GM12878 (cell line): Measurements from ENCODE around the gene NPBWR2. TPM values are rescaled to one million over a fixed set of nuclear protein-coding genes. Genes with fewer than 3 reads are reported as not detected.

Experiments used
- ATAC-seq: fragments of 200-7000 bp; cut with Tn5 transposase; 3 replicates; pipeline ENCODE4 v1.9.1; 2020; ENCODE audit warnings: mild to moderate bottlenecking, moderate library complexity
- BruUV-seq: library from RNA; stranded (reverse); fragments of 400-500 nt; replicated peaks from 2 replicates; lab custom pipeline; 2021; lab: Mats Ljungman, UMichigan
- CTCF ChIA-PET: fragments of 300-600 bp; sonication (Branson Sonifier 250); formaldehyde crosslinking; extraction: SDS; loops from one replicate; lab custom pipeline; 2021; ENCODE audit warnings: inconsistent platforms; lab: Yijun Ruan, JAX
- POLR2A ChIA-PET: fragments of 350-600 bp; formaldehyde crosslinking; extraction: SDS; loops from one replicate; lab custom pipeline; 2021; ENCODE audit warnings: inconsistent platforms; lab: Charles Lee
- RAD21 ChIA-PET: fragments of 300-600 bp; sonication (Branson Sonifier 250); formaldehyde crosslinking; loops from one replicate; lab custom pipeline; 2023; ENCODE audit warnings: antibody characterized with exemption; ENCODE audit not compliant: unreplicated experiment; lab: Charles Lee
- SMC1A ChIA-PET: fragments of 300-600 bp; sonication (Branson Sonifier 250); formaldehyde crosslinking; loops from one replicate; lab custom pipeline; 2023; ENCODE audit not compliant: unreplicated experiment, uncharacterized antibody; lab: Charles Lee
- DNase-seq: peaks from one replicate; pipeline ENCODE4 v3.0.0-alpha.2; 2011; ENCODE audit warnings: low read depth, low spot score
- FAIRE-seq: peaks from 3 replicates; lab custom pipeline; 2011; peaks lifted over from hg19 to GRCh38; lab: Jason Lieb, UNC
- H2AFZ ChIP-seq: 2 replicates; pipeline ENCODE4 v1.6.0; 2011; ENCODE audit warnings: low read depth, low read length, control low read depth; ENCODE audit not compliant: control insufficient read depth
- H3K27ac ChIP-seq: 2 replicates; pipeline ENCODE4 v1.5.1; 2011; ENCODE audit warnings: control low read depth; ENCODE audit not compliant: control insufficient read depth, insufficient read depth
- H3K27me3 ChIP-seq, 2 experiments: replicated peaks in 1 of 2; 2 replicates each; pipeline versions ENCODE4 v1.6.0 to v1.6.1; 2011; ENCODE audit warnings: low read length in 1 of 2; ENCODE audit not compliant: control insufficient read depth in 2 of 2, insufficient read depth in 2 of 2
- H3K36me3 ChIP-seq, 2 experiments: 2 replicates each; pipeline ENCODE4 v1.5.1; 2011; ENCODE audit warnings: low read length in 1 of 2; ENCODE audit not compliant: control insufficient read depth in 2 of 2, insufficient read depth in 2 of 2
- H3K4me1 ChIP-seq: 2 replicates; pipeline ENCODE4 v1.6.1; 2011; ENCODE audit warnings: mild to moderate bottlenecking, low read length, moderate library complexity, mixed read lengths; ENCODE audit not compliant: control insufficient read depth, insufficient read depth
- H3K4me2 ChIP-seq: 2 replicates; pipeline ENCODE4 v1.6.0; 2011; ENCODE audit warnings: control low read depth; ENCODE audit not compliant: control insufficient read depth, insufficient read depth
- H3K4me3 ChIP-seq: fragments of 200-600 bp; sonication (generic); 2 replicates; pipeline ENCODE4 v1.5.1; 2016
- H3K79me2 ChIP-seq: 2 replicates; pipeline ENCODE4 v1.6.0; 2011; ENCODE audit warnings: low read length; ENCODE audit not compliant: control insufficient read depth, insufficient read depth
- H3K9ac ChIP-seq: 2 replicates; pipeline ENCODE4 v1.8.0; 2011; ENCODE audit warnings: low read length, control low read depth, mixed read lengths; ENCODE audit not compliant: control insufficient read depth, insufficient read depth
- H3K9me3 ChIP-seq: replicated peaks from 3 replicates; pipeline ENCODE4 v1.5.1; 2011; ENCODE audit warnings: mild to moderate bottlenecking, low read length; ENCODE audit not compliant: control insufficient read depth, insufficient read depth
- H4K20me1 ChIP-seq: 2 replicates; pipeline ENCODE4 v1.6.0; 2011; ENCODE audit not compliant: control insufficient read depth, insufficient read depth
- BACH1 ChIP-seq: fragments of 450-650 bp; IDR thresholded peaks from 2 replicates; pipeline ENCODE4 v1.6.1; 2017; ENCODE audit warnings: mild to moderate bottlenecking, borderline replicate concordance
- BHLHE40 ChIP-seq, 2 experiments: fragments of 450-650 bp in 1 of 2; IDR thresholded peaks; 2 replicates each; pipeline ENCODE4 v1.6.1; 2011 to 2017; ENCODE audit warnings: low read depth in 2 of 2, borderline replicate concordance in 1 of 2, improper control_type of control experiment in 1 of 2, low read length in 1 of 2, mild to moderate bottlenecking in 1 of 2
- CTCF ChIP-seq, 3 experiments: IDR thresholded peaks in 2 of 3; conservative IDR thresholded peaks in 1 of 3; 2 replicates each; pipeline ENCODE4 v1.5.1; 2011; ENCODE audit warnings: low read depth in 3 of 3, low read length in 3 of 3, mild to moderate bottlenecking in 3 of 3, control low read depth in 2 of 3, moderate library complexity in 2 of 3, inconsistent platforms in 1 of 3, mixed read lengths in 1 of 3; ENCODE audit not compliant: control insufficient read depth in 2 of 3, insufficient read depth in 1 of 3; ENCODE audit errors: extremely low read depth in 1 of 3
- IKZF1 ChIP-seq: fragments of 450-650 bp; conservative IDR thresholded peaks from 2 replicates; pipeline ENCODE4 v1.6.1; 2017; ENCODE audit warnings: antibody characterized with exemption, mild to moderate bottlenecking
- IRF3 ChIP-seq: fragments of 450-650 bp; IDR thresholded peaks from 2 replicates; pipeline ENCODE4 v1.6.1; 2014; ENCODE audit warnings: mild to moderate bottlenecking
- LARP7 ChIP-seq: fragments of 450-650 bp; IDR thresholded peaks from 2 replicates; pipeline ENCODE4 v1.6.1; 2017; ENCODE audit warnings: mild to moderate bottlenecking
- MYC ChIP-seq: IDR thresholded peaks from 2 replicates; pipeline ENCODE4 v1.6.1; 2011; ENCODE audit warnings: mild to moderate bottlenecking, low read length, moderate library complexity, inconsistent platforms; ENCODE audit not compliant: insufficient read depth, insufficient replicate concordance, insufficient read length, severe bottlenecking
- NRF1 ChIP-seq: conservative IDR thresholded peaks from 2 replicates; pipeline ENCODE4 v1.6.1; 2011; ENCODE audit warnings: mild to moderate bottlenecking, low read depth, low read length, improper control_type of control experiment
- POLR2A ChIP-seq: IDR thresholded peaks from 2 replicates; pipeline ENCODE4 v1.6.1; 2011; ENCODE audit warnings: low read depth, mild to moderate bottlenecking, low read length
- REST ChIP-seq: IDR thresholded peaks from 2 replicates; pipeline ENCODE4 v1.6.1; 2012; ENCODE audit warnings: mild to moderate bottlenecking, low read depth, low read length
- STAT3 ChIP-seq: IDR thresholded peaks from 2 replicates; pipeline ENCODE4 v1.6.1; 2011; ENCODE audit warnings: low read depth, low read length, improper control_type of control experiment
- SUZ12 ChIP-seq: fragments of 200-600 bp; sonication (generic); IDR thresholded peaks from one replicate; pipeline ENCODE4 v1.6.1; 2018; ENCODE audit warnings: antibody characterized with exemption, mild to moderate bottlenecking; ENCODE audit not compliant: unreplicated experiment
- ZNF207 ChIP-seq: fragments of 450-650 bp; IDR thresholded peaks from 2 replicates; pipeline ENCODE4 v1.6.1; 2014; ENCODE audit warnings: antibody characterized with exemption, mild to moderate bottlenecking, borderline replicate concordance
- ZNF24 ChIP-seq: fragments of 450-650 bp; IDR thresholded peaks from 2 replicates; pipeline ENCODE4 v1.6.1; 2017; ENCODE audit warnings: antibody characterized with exemption, mild to moderate bottlenecking
- WGBS: methylation state at CpG from one replicate; pipeline ENCODE4 v1.1.6; 2016; ENCODE audit warnings: low lambda C conversion rate; ENCODE audit not compliant: insufficient replicate concordance, insufficient coverage; ENCODE audit errors: missing lambda C conversion rate; 5-methylcytosine and 5-hydroxymethylcytosine counted together
- in situ Hi-C: fragments of 300-500 bp; cut with MboI; formaldehyde crosslinking; loops from 9 replicates; pipeline ENCODE4 v1.14.3; 2018; ENCODE audit warnings: mixed read lengths
- intact Hi-C: fragments of 100-400 bp; cut with micrococcal nuclease; formaldehyde crosslinking; loops from one replicate; pipeline ENCODE4 v1.14.2; 2022; ENCODE audit not compliant: unreplicated experiment
- polyA plus RNA-seq, 11 experiments: library from polyadenylated mRNA; depleted of rRNA in 4 of 11; unstranded in 6 of 11; stranded (reverse) in 5 of 11; fragments of >200 nt; fragmentation: Nextera tagmentation in 4 of 11; fragmentation: Illumina TruSeq in 1 of 11; extraction: Ambion mirVana in 4 of 11; extraction: Trizol in 1 of 11; gene quantifications; 1 replicate in 1 of 11; 2 replicates in 10 of 11; pipeline versions ENCODE4 v1.2.1 to v1.2.3, GENCODE V29; 2011 to 2016; ENCODE audit warnings: inconsistent platforms in 2 of 11, missing spikeins in 2 of 11, low read depth in 1 of 11
- total RNA-seq, 4 experiments: library from RNA; depleted of rRNA in 3 of 4; stranded (reverse); fragments of >200 nt in 3 of 4; fragmentation: Illumina TruSeq in 1 of 4; extraction: Trizol in 1 of 4; gene quantifications; 2 replicates each; pipeline versions ENCODE4 v1.2.1 to v1.2.3, GENCODE V29; 2013 to 2021

The NPBWR2 gene
- total and polyA plus RNA-seq, 10 of the 15 experiments (the other 5 are each of a cell fraction or from before 2014, with no cell fraction given) = not detected

GRCh38 chr20:64083804-64084684 is 23.3 kb downstream of the NPBWR2 start, which contains the start of gene LKAAEAR1 (continued):
- TF ChIP-seq IKZF1 = no peak; the same call in 1 of the 2 replicates
- TF ChIP-seq IRF3 = no peak
- peak; percentile 43; the same call in 1 of the 2 replicates for TF ChIP-seq POLR2A
- TF ChIP-seq LARP7 = peak; percentile 45; the same call in 1 of the 2 replicates
- TF ChIP-seq STAT3 = no peak
- TF ChIP-seq BACH1 = no peak
- TF ChIP-seq ZNF207 = no peak
- TF ChIP-seq BHLHE40 (IDR thresholded peaks at IDR 0.05; ENCODE audit: borderline replicate concordance in 1 of 2, low read depth in 2 of 2, low read length in 1 of 2) = 0 out of 4 replicates have a peak, but pooled peaks of 1 of the 2 experiments have one; percentile 0
- peak; percentile 82 for TF ChIP-seq SUZ12

- Histone ChIP-seq H3K36me3 (no peaks in the 10 kb centered on the region), H3K4me1 (peaks cover 10% of the 10 kb centered on the region), H3K27ac (no peak overlapping the region), H4K20me1 (no peaks in the 10 kb centered on the region), H3K9ac (no peak overlapping the region), H2AFZ (peak overlapping the region; percentile 28), H3K79me2 (peaks cover 6% of the 10 kb centered on the region), H3K9me3 (peaks cover 7% of the 10 kb centered on the region; the same call in 1 of the 3 replicates), H3K27me3 (peaks cover 2 to 7% of the 10 kb centered on the region in 2 experiments; a peak in 2 of 4 replicates), H3K4me3 (peak overlapping the region; percentile 57; the same call in 1 of the 2 replicates), H3K4me2 (peak overlapping the region; percentile 86)
- ChIA-PET POLR2A (interaction anchor here (0.7 to 2.4 kb wide), 2 partner anchors 33 to 37 kb away, joined by 3 to 12 read pairs; no protein-coding TSS in a partner anchor), SMC1A (interaction anchor here (0.7 to 1.9 kb wide), 6 partner anchors 24 to 173 kb away, joined by 3 to 13 read pairs (median 4); partner anchors contain the start of gene NPBWR2), RAD21 (interaction anchor here (0.5 to 6.7 kb wide), 11 partner anchors 17 to 104 kb away, joined by 3 to 67 read pairs (median 5); partner anchors contain the start of genes SAMD10 and TCEA2), CTCF (interaction anchor here (0.6 to 3.5 kb wide), 10 partner anchors 16 to 169 kb away, joined by 3 to 65 read pairs (median 6); partner anchors contain the start of gene NPBWR2)
- ATAC-seq = peak; percentile 66
- in situ Hi-C loops (no loop called here), intact Hi-C loops (loop anchor here (1.0 kb wide), 1 partner anchor 37 kb away; no protein-coding TSS in a partner anchor)
- 0% methylated on average over 28 of the region's 52 CpGs for WGBS
- BruUV-seq = no TSS peak
- DNase-seq = no peak
- FAIRE-seq = no peak
- TF ChIP-seq CTCF (IDR thresholded peaks at IDR 0.05 in 2 of 3, conservative IDR thresholded peaks at IDR 0.05 in 1 of 3; ENCODE audit: control insufficient read depth in 2 of 3, extremely low read depth in 1 of 3, insufficient read depth in 1 of 3, low read depth in 3 of 3, low read length in 3 of 3) (peak; percentile 57 to 84 (median 71)), REST (no peak), ZNF24 (no peak), MYC (no peak), NRF1 (no peak)
Observed at GRCh38 chr20:64083378-64083803, 24.0 kb downstream of the NPBWR2 start.
